CD14-positive monocyte (primary cell): ENCODE data around the gene ZNF524. TPM values are rescaled to one million over a fixed set of nuclear protein-coding genes. Genes with fewer than 3 reads are reported as not detected.

Experiments
- DNase-seq, 3 donors: peaks; one replicate each; pipeline ENCODE4 v3.0.0-alpha.2; 2011 to 2022
- H2AFZ ChIP-seq: 2 replicates; pipeline ENCODE4 v1.6.0; 2012; ENCODE audit warnings: mild to moderate bottlenecking, low read depth, low read length, inconsistent platforms; ENCODE audit not compliant: insufficient read depth, poor library complexity, severe bottlenecking
- H3K27ac ChIP-seq, 2 donors: 1 replicate in 1 of 2; 2 replicates in 1 of 2; pipeline ENCODE4 v1.5.1; 2012 to 2013; ENCODE audit warnings: low read length in 2 of 2, control low read depth in 1 of 2, inconsistent platforms in 1 of 2, low read depth in 1 of 2, mild to moderate bottlenecking in 1 of 2
- H3K27me3 ChIP-seq, 2 donors: one replicate each; pipeline versions ENCODE4 v1.6.0 to v1.6.1; 2011 to 2013; ENCODE audit warnings: low read length in 2 of 2; ENCODE audit not compliant: control insufficient read depth in 2 of 2, insufficient read depth in 2 of 2
- H3K36me3 ChIP-seq, 2 donors: replicated peaks in 1 of 2; 1 replicate in 1 of 2; 2 replicates in 1 of 2; pipeline versions ENCODE4 v1.5.1 to v1.6.1; 2012 to 2013; ENCODE audit warnings: low read length in 2 of 2, control low read depth in 1 of 2, inconsistent platforms in 1 of 2, mild to moderate bottlenecking in 1 of 2; ENCODE audit not compliant: insufficient read depth in 2 of 2, control insufficient read depth in 1 of 2
- H3K4me1 ChIP-seq, 2 donors: 1 replicate in 1 of 2; 2 replicates in 1 of 2; pipeline versions ENCODE4 v1.5.1 to v1.6.1; 2012 to 2013; ENCODE audit warnings: low read length in 2 of 2, control low read depth in 1 of 2, inconsistent platforms in 1 of 2, mild to moderate bottlenecking in 1 of 2, moderate library complexity in 1 of 2; ENCODE audit not compliant: insufficient read depth in 2 of 2, control insufficient read depth in 1 of 2
- H3K4me2 ChIP-seq: replicated peaks from 2 replicates; pipeline ENCODE3; 2012; ENCODE audit warnings: low read length, moderate library complexity, mild to moderate bottlenecking; ENCODE audit not compliant: poor library complexity, severe bottlenecking; ENCODE audit errors: extremely low read depth
- H3K4me3 ChIP-seq, 3 experiments: fragments of 200-600 bp in 1 of 3; sonication (generic) in 1 of 3; replicated peaks in 1 of 3; 1 replicate in 2 of 3; 2 replicates in 1 of 3; pipeline ENCODE4 v1.5.1; 2011 to 2013; ENCODE audit warnings: low read length in 3 of 3, mild to moderate bottlenecking in 3 of 3, control low read depth in 2 of 3, low read depth in 2 of 3, inconsistent platforms in 1 of 3, moderate library complexity in 1 of 3
- H3K79me2 ChIP-seq: 2 replicates; pipeline ENCODE4 v1.6.0; 2012; ENCODE audit warnings: mild to moderate bottlenecking, control low read depth, inconsistent platforms, low read length, moderate library complexity; ENCODE audit not compliant: insufficient read depth
- H3K9ac ChIP-seq: 2 replicates; pipeline ENCODE4 v1.6.0; 2017; ENCODE audit warnings: low read length, mild to moderate bottlenecking; ENCODE audit not compliant: insufficient read depth, poor library complexity, severe bottlenecking
- H3K9me3 ChIP-seq, 2 donors: replicated peaks in 1 of 2; 1 replicate in 1 of 2; 2 replicates in 1 of 2; pipeline versions ENCODE4 v1.5.1 to v1.6.1; 2012 to 2013; ENCODE audit warnings: low read length in 2 of 2, control low read depth in 1 of 2; ENCODE audit not compliant: control insufficient read depth in 1 of 2, insufficient read depth in 1 of 2
- H4K20me1 ChIP-seq: 2 replicates; pipeline ENCODE4 v1.6.0; 2012; ENCODE audit warnings: mild to moderate bottlenecking, low read length, control low read depth, moderate library complexity; ENCODE audit not compliant: insufficient read depth
- H3K27ac Mint-ChIP-seq, 7 donors: one replicate each; pipeline ENCODE4 v1.8.0; 2020; ENCODE audit warnings: mild to moderate bottlenecking in 7 of 7, mixed read lengths in 7 of 7, moderate library complexity in 6 of 7, inconsistent platforms in 2 of 7
- H3K27me3 Mint-ChIP-seq, 3 donors: one replicate each; pipeline ENCODE4 v1.8.0; 2021 to 2022; ENCODE audit warnings: low read depth in 3 of 3, mild to moderate bottlenecking in 3 of 3, mixed read lengths in 3 of 3, moderate library complexity in 3 of 3, inconsistent platforms in 1 of 3
- H3K36me3 Mint-ChIP-seq, 2 donors: one replicate each; pipeline ENCODE4 v1.8.0; 2020; ENCODE audit warnings: mixed read lengths in 2 of 2, inconsistent platforms in 1 of 2, mild to moderate bottlenecking in 1 of 2
- H3K4me1 Mint-ChIP-seq: one replicate; pipeline ENCODE4 v1.8.0; 2020; ENCODE audit warnings: mild to moderate bottlenecking, mixed read lengths
- H3K4me3 Mint-ChIP-seq, 2 donors: one replicate each; pipeline ENCODE4 v1.8.0; 2020; ENCODE audit warnings: mild to moderate bottlenecking in 2 of 2, mixed read lengths in 2 of 2, moderate library complexity in 1 of 2
- H3K9me3 Mint-ChIP-seq, 7 donors: one replicate each; pipeline ENCODE4 v1.8.0; 2020 to 2022; ENCODE audit warnings: mixed read lengths in 7 of 7, mild to moderate bottlenecking in 6 of 7, moderate library complexity in 6 of 7, inconsistent platforms in 2 of 7
- WGBS: methylation state at CpG from one replicate; pipeline ENCODE4 v1.1.5; 2013; ENCODE audit warnings: missing lambda C conversion rate; ENCODE audit not compliant: insufficient coverage; 5-methylcytosine and 5-hydroxymethylcytosine counted together
- intact Hi-C, 2 donors: fragments of 100-400 bp; cut with micrococcal nuclease; formaldehyde crosslinking; loops; one replicate each; pipeline versions ENCODE4 v1.15.0 to v1.15.1; 2023
- polyA plus RNA-seq, 3 donors: library from polyadenylated mRNA; depleted of rRNA in 1 of 3; unstranded in 2 of 3; stranded (reverse) in 1 of 3; fragments of 300-500 nt in 2 of 3; fragments of >200 nt in 1 of 3; fragmentation: Illumina TruSeq in 2 of 3; gene quantifications; 1 replicate in 2 of 3; 2 replicates in 1 of 3; pipeline ENCODE4 v1.2.3, GENCODE V29; 2012 to 2021
- TF ChIP-seq, protein P1 (sequence below): fragments of 200-600 bp; IDR thresholded peaks from one replicate; pipeline ENCODE4 v1.8.0; 2022; ENCODE audit warnings: antibody characterized with exemption, mild to moderate bottlenecking

ZNF524 gene
- polyA plus RNA-seq, 3 donors = 27.9 to 45.7 (median 41.8) TPM

- H3K27me3 Mint-ChIP-seq = peaks cover 0 to 2% (median 0%) of the 10 kb centered on the region in 3 donors
- TF ChIP-seq, protein P1, sequence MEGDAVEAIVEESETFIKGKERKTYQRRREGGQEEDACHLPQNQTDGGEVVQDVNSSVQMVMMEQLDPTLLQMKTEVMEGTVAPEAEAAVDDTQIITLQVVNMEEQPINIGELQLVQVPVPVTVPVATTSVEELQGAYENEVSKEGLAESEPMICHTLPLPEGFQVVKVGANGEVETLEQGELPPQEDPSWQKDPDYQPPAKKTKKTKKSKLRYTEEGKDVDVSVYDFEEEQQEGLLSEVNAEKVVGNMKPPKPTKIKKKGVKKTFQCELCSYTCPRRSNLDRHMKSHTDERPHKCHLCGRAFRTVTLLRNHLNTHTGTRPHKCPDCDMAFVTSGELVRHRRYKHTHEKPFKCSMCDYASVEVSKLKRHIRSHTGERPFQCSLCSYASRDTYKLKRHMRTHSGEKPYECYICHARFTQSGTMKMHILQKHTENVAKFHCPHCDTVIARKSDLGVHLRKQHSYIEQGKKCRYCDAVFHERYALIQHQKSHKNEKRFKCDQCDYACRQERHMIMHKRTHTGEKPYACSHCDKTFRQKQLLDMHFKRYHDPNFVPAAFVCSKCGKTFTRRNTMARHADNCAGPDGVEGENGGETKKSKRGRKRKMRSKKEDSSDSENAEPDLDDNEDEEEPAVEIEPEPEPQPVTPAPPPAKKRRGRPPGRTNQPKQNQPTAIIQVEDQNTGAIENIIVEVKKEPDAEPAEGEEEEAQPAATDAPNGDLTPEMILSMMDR = no peak
- Histone ChIP-seq H3K27ac (no peak overlapping the region), H3K36me3 (peaks cover 24 to 38% of the 10 kb centered on the region in 2 donors), H3K4me2 (no peak overlapping the region), H3K79me2 (peaks cover 6% of the 10 kb centered on the region), H3K4me1 (no peaks in the 10 kb centered on the region), H3K9ac (no peak overlapping the region), H2AFZ (no peak overlapping the region), H3K9me3 (peaks cover 0 to 10% of the 10 kb centered on the region in 2 donors), H3K4me3 (no peak overlapping the region), H4K20me1 (no peaks in the 10 kb centered on the region), H3K27me3 (no peaks in the 10 kb centered on the region)
- no peak for DNase-seq
- H3K36me3 Mint-ChIP-seq = peaks cover 29 to 41% of the 10 kb centered on the region in 2 donors
- peaks cover 6 to 20% (median 12%) of the 10 kb centered on the region in 7 donors for H3K9me3 Mint-ChIP-seq
- intact Hi-C loops = no loop called here
- H3K27ac Mint-ChIP-seq = peak overlapping the region in 1 of 7 donors; percentile 1
- WGBS = 100% methylated on average over 2 of the region's 4 CpGs
- peaks cover 5% of the 10 kb centered on the region for H3K4me1 Mint-ChIP-seq
- H3K4me3 Mint-ChIP-seq = no peak overlapping the region
Observed at GRCh38 chr19:55594996-55595545, 5.0 kb upstream of the ZNF524 start.

- Histone ChIP-seq H3K4me2 (no peak overlapping the region), H4K20me1 (no peaks in the 10 kb centered on the region), H3K4me1 (peaks cover 8% of the 10 kb centered on the region in 2 donors), H3K4me3 (no peak overlapping the region), H3K9me3 (peaks cover 0 to 10% of the 10 kb centered on the region in 2 donors), H3K9ac (no peak overlapping the region), H2AFZ (no peak overlapping the region), H3K79me2 (peaks cover 17% of the 10 kb centered on the region), H3K27ac (no peak overlapping the region), H3K27me3 (no peaks in the 10 kb centered on the region), H3K36me3 (peaks cover 24 to 38% of the 10 kb centered on the region in 2 donors)
- Mint-ChIP-seq H3K27me3 (no peaks in the 10 kb centered on the region), H3K36me3 (peaks cover 29 to 41% of the 10 kb centered on the region in 2 donors), H3K27ac (no peak overlapping the region), H3K4me1 (peaks cover 11% of the 10 kb centered on the region), H3K4me3 (no peak overlapping the region), H3K9me3 (peaks cover 6 to 20% (median 12%) of the 10 kb centered on the region in 7 donors)
- intact Hi-C loops = no loop called here
- no peak for DNase-seq
- 100% methylated on average over 2 of the region's 3 CpGs for WGBS
- TF ChIP-seq, protein P1 = no peak
Observed at GRCh38 chr19:55596304-55596703, 3.8 kb upstream of the ZNF524 start.
